ENCODE data around the gene C2orf76.

C2orf76 gene

GRCh38 chr2:119305497-119306195, 61.0 kb downstream of the C2orf76 start:
- H3K4me1 ChIP-seq (ENCODE audit: control insufficient read depth, insufficient read depth, low read length, poor library complexity, severe bottlenecking): no peaks in the 10 kb centered on the region
- H3K27me3 ChIP-seq (replicated peaks; ENCODE audit: control insufficient read depth, insufficient read depth, low read length, poor library complexity, severe bottlenecking): no peaks in the 10 kb centered on the region
- H3K9me3 ChIP-seq (ENCODE audit: control insufficient read depth, low read length): no peaks in the 10 kb centered on the region
- no peak for DNase-seq
- H3K4me3 ChIP-seq (ENCODE audit: insufficient read depth, low read depth, low read length, poor library complexity, severe bottlenecking): no peak overlapping the region
- no peak overlapping the region for H3K27ac ChIP-seq (ENCODE audit: insufficient read depth, low read length, poor library complexity, severe bottlenecking)
- H3K36me3 ChIP-seq (ENCODE audit: control insufficient read depth, insufficient read depth, low read length): no peaks in the 10 kb centered on the region

GRCh38 chr2:119304847-119305246, 61.8 kb downstream of the C2orf76 start:
- Histone ChIP-seq H3K4me1 (ENCODE audit: control insufficient read depth, insufficient read depth, low read length, poor library complexity, severe bottlenecking) (no peaks in the 10 kb centered on the region), H3K36me3 (ENCODE audit: control insufficient read depth, insufficient read depth, low read length) (no peaks in the 10 kb centered on the region), H3K27ac (ENCODE audit: insufficient read depth, low read length, poor library complexity, severe bottlenecking) (no peak overlapping the region), H3K9me3 (ENCODE audit: control insufficient read depth, low read length) (no peaks in the 10 kb centered on the region), H3K27me3 (replicated peaks; ENCODE audit: control insufficient read depth, insufficient read depth, low read length, poor library complexity, severe bottlenecking) (no peaks in the 10 kb centered on the region), H3K4me3 (ENCODE audit: insufficient read depth, low read depth, low read length, poor library complexity, severe bottlenecking) (no peak overlapping the region)
- DNase-seq: no peak

- H3K36me3 ChIP-seq (ENCODE audit: control insufficient read depth, insufficient read depth, low read length): no peaks in the 10 kb centered on the region
- H3K9me3 ChIP-seq (ENCODE audit: control insufficient read depth, low read length): no peaks in the 10 kb centered on the region
- no peak overlapping the region for H3K4me3 ChIP-seq (ENCODE audit: insufficient read depth, low read depth, low read length, poor library complexity, severe bottlenecking)
- H3K27ac ChIP-seq (ENCODE audit: insufficient read depth, low read length, poor library complexity, severe bottlenecking): no peak overlapping the region
- no peaks in the 10 kb centered on the region for H3K27me3 ChIP-seq (replicated peaks; ENCODE audit: control insufficient read depth, insufficient read depth, low read length, poor library complexity, severe bottlenecking)
- no peak for DNase-seq
- no peaks in the 10 kb centered on the region for H3K4me1 ChIP-seq (ENCODE audit: control insufficient read depth, insufficient read depth, low read length, poor library complexity, severe bottlenecking)
These were observed 65.2 kb downstream of the C2orf76 start for GRCh38 chr2:119301413-119301812.

GRCh38 chr2:119295688-119296375, 70.8 kb downstream of the C2orf76 start:
- no peaks in the 10 kb centered on the region for H3K36me3 ChIP-seq (ENCODE audit: control insufficient read depth, insufficient read depth, low read length)
- peaks cover 3% of the 10 kb centered on the region for H3K4me1 ChIP-seq (ENCODE audit: control insufficient read depth, insufficient read depth, low read length, poor library complexity, severe bottlenecking)
- DNase-seq: no peak
- H3K9me3 ChIP-seq (ENCODE audit: control insufficient read depth, low read length): no peaks in the 10 kb centered on the region
- H3K4me3 ChIP-seq (ENCODE audit: insufficient read depth, low read depth, low read length, poor library complexity, severe bottlenecking): no peak overlapping the region
- no peaks in the 10 kb centered on the region for H3K27me3 ChIP-seq (replicated peaks; ENCODE audit: control insufficient read depth, insufficient read depth, low read length, poor library complexity, severe bottlenecking)
- H3K27ac ChIP-seq (ENCODE audit: insufficient read depth, low read length, poor library complexity, severe bottlenecking): no peak overlapping the region

GRCh38 chr2:119294671-119295070, 72.0 kb downstream of the C2orf76 start:
- no peaks in the 10 kb centered on the region for H3K9me3 ChIP-seq (ENCODE audit: control insufficient read depth, low read length)
- H3K36me3 ChIP-seq (ENCODE audit: control insufficient read depth, insufficient read depth, low read length): no peaks in the 10 kb centered on the region
- peaks cover 3% of the 10 kb centered on the region for H3K4me1 ChIP-seq (ENCODE audit: control insufficient read depth, insufficient read depth, low read length, poor library complexity, severe bottlenecking)
- no peaks in the 10 kb centered on the region for H3K27me3 ChIP-seq (replicated peaks; ENCODE audit: control insufficient read depth, insufficient read depth, low read length, poor library complexity, severe bottlenecking)
- no peak overlapping the region for H3K4me3 ChIP-seq (ENCODE audit: insufficient read depth, low read depth, low read length, poor library complexity, severe bottlenecking)
- DNase-seq: no peak
- H3K27ac ChIP-seq (ENCODE audit: insufficient read depth, low read length, poor library complexity, severe bottlenecking): no peak overlapping the region

- no peak overlapping the region for H3K27ac ChIP-seq (ENCODE audit: insufficient read depth, low read length, poor library complexity, severe bottlenecking)
- H3K4me3 ChIP-seq (ENCODE audit: insufficient read depth, low read depth, low read length, poor library complexity, severe bottlenecking): no peak overlapping the region
- no peak for DNase-seq
- no peaks in the 10 kb centered on the region for H3K36me3 ChIP-seq (ENCODE audit: control insufficient read depth, insufficient read depth, low read length)
- H3K4me1 ChIP-seq (ENCODE audit: control insufficient read depth, insufficient read depth, low read length, poor library complexity, severe bottlenecking): peaks cover 3% of the 10 kb centered on the region
- H3K9me3 ChIP-seq (ENCODE audit: control insufficient read depth, low read length): no peaks in the 10 kb centered on the region
- H3K27me3 ChIP-seq (replicated peaks; ENCODE audit: control insufficient read depth, insufficient read depth, low read length, poor library complexity, severe bottlenecking): no peaks in the 10 kb centered on the region
These were observed 72.7 kb downstream of the C2orf76 start for GRCh38 chr2:119293900-119294299.

GRCh38 chr2:119293254-119293653, 73.4 kb downstream of the C2orf76 start:
- Histone ChIP-seq H3K4me3 (ENCODE audit: insufficient read depth, low read depth, low read length, poor library complexity, severe bottlenecking) (no peak overlapping the region), H3K9me3 (ENCODE audit: control insufficient read depth, low read length) (no peaks in the 10 kb centered on the region), H3K27me3 (replicated peaks; ENCODE audit: control insufficient read depth, insufficient read depth, low read length, poor library complexity, severe bottlenecking) (no peaks in the 10 kb centered on the region), H3K4me1 (ENCODE audit: control insufficient read depth, insufficient read depth, low read length, poor library complexity, severe bottlenecking) (peaks cover 3% of the 10 kb centered on the region), H3K36me3 (ENCODE audit: control insufficient read depth, insufficient read depth, low read length) (no peaks in the 10 kb centered on the region), H3K27ac (ENCODE audit: insufficient read depth, low read length, poor library complexity, severe bottlenecking) (no peak overlapping the region)
- DNase-seq: no peak

- Histone ChIP-seq H3K4me1 (ENCODE audit: control insufficient read depth, insufficient read depth, low read length, poor library complexity, severe bottlenecking) (peaks cover 3% of the 10 kb centered on the region), H3K4me3 (ENCODE audit: insufficient read depth, low read depth, low read length, poor library complexity, severe bottlenecking) (no peak overlapping the region), H3K27me3 (replicated peaks; ENCODE audit: control insufficient read depth, insufficient read depth, low read length, poor library complexity, severe bottlenecking) (no peaks in the 10 kb centered on the region), H3K9me3 (ENCODE audit: control insufficient read depth, low read length) (no peaks in the 10 kb centered on the region), H3K36me3 (ENCODE audit: control insufficient read depth, insufficient read depth, low read length) (no peaks in the 10 kb centered on the region), H3K27ac (ENCODE audit: insufficient read depth, low read length, poor library complexity, severe bottlenecking) (no peak overlapping the region)
- no peak for DNase-seq
These were observed 74.4 kb downstream of the C2orf76 start for GRCh38 chr2:119292226-119292625.

- DNase-seq: no peak
- no peaks in the 10 kb centered on the region for H3K27me3 ChIP-seq (replicated peaks; ENCODE audit: control insufficient read depth, insufficient read depth, low read length, poor library complexity, severe bottlenecking)
These were observed 75.0 kb downstream of the C2orf76 start for GRCh38 chr2:119291588-119292167.

More at GRCh38 chr2:119291588-119292167, 75.0 kb downstream of the C2orf76 start:
- no peak overlapping the region for H3K4me3 ChIP-seq (ENCODE audit: insufficient read depth, low read depth, low read length, poor library complexity, severe bottlenecking)
- H3K36me3 ChIP-seq (ENCODE audit: control insufficient read depth, insufficient read depth, low read length): no peaks in the 10 kb centered on the region
- H3K4me1 ChIP-seq (ENCODE audit: control insufficient read depth, insufficient read depth, low read length, poor library complexity, severe bottlenecking): peaks cover 3% of the 10 kb centered on the region
- no peaks in the 10 kb centered on the region for H3K9me3 ChIP-seq (ENCODE audit: control insufficient read depth, low read length)
- H3K27ac ChIP-seq (ENCODE audit: insufficient read depth, low read length, poor library complexity, severe bottlenecking): no peak overlapping the region
